Activated CD8-positive, alpha-beta memory T cell treated with anti-CD3 and anti-CD28 coated beads for 4 hours (primary cell): ENCODE measurements around the gene ZNF584.
A peak's percentile ranks its signal among the peaks of the same experiment; 100 is the strongest.
"Not testable (repeated sequence)": the region's sequence is repeated elsewhere in the genome, so short reads cannot be mapped to it uniquely, and the experiment has no call there.

ENCODE experiments used
- DNase-seq, 2 donors: peaks; one replicate each; pipeline ENCODE4 v3.0.0-alpha.2; 2020; ENCODE audit warnings: low read depth in 2 of 2

ZNF584 gene

DNA sequence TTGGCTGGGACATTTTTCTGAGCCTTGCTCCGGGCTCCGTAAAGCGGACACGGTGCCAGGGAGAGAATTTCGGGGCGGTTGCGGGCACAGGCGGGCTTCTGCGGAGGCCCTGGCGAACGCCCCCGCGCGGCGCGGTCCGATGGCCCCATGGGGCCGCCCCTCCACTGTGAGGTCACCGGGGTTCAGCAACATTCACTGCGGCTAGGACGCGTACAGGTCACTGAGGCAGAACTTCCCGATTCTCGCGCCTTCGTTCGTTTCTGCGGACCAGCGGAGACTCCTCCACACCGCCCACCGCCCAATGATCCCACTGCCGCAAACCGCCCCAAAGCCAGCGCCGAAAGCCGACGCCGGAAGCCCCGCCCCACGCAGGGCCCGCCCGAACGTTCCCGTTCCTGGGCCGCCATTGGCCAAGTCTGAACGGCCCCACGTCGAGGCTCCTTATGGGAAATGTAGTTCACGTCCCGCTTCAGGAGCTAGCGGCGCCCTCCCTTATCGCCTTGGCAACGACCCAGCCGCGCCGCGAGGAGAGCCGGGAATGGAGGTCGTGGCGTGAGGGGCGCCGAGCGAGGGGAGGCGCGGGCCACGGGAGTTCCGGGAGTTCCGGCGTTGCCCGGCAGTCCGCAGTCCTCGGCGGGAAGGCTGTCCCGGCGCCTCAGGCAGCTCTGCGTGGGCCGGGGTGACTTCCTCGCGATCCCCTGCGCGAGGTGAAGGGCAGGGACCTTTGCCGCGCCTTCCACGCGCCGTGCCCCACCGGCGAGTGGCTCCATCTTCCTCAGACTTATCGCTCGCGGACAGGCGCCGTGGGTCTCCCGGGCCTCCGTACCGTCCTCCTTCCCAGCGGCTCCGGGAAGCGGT, at the start of gene ZNF584:
TSS of gene ZNF584 (plus strand) at position 498 of the 858 bp plus-strand sequence. CDS start 499 bp downstream, outside the sequence.
- peak; percentile 90 to 92 for DNase-seq

DNA sequence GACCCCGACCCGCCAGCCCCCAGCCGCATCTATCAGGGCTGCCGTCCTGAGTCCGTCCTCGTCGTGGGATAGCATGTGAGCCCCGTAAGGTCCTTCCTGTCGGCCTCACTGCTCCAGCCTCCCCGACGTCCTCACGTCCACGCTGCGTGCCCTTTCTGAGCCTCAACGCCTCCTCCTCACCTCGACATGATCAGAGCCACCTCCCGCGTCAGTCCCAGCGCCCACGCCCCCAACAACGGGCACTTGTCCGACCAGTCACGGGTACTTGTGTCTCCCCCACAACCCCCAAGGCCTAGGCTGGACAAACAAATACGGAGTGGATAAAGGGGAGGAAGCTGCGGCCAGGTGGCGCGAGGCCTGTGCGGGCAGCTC, 46.6 kb upstream of the ZNF584 start:
- no peak for DNase-seq

DNA sequence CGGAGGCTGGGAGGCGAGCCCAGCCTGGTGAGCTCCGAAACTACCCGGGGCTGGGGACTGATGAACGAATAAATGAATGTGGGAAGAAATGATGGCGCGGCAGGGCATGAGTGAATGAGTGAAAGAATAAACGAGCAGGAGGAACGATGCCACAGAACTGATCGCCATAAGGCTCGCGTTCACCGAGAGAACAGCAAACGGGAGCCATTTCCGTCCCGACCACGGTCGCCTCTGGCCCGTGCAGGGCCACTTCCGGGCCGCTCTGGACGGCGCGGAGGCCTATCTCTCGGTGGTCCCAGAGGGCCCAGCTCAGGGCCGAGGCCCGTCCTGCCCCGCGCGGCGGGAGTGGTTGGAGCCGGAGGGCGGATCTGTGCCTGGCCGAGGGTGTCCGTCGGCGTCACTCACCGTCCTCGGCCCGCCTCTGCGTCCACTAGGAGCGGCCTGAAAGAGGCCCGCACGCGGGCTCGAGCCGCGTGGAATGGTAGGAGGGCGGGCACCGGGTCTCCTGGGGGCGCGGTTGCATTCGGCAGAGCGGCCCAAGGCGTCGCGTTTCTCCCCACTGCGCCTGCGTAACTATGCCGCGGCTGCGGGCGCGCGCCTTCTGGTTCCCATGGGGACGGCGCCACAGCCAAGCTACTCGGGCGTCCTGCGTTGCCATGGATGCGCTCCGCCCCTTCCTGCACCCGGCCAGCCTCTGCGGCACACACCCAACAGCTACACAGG, 46.0 kb upstream of the ZNF584 start, which contains the start of gene ZNF497:
TSS of gene ZNF497 (minus strand) at position 480 of the 723 bp plus-strand sequence. CDS start 5,116 bp downstream, outside the sequence.
- peak; percentile 94 to 95 for DNase-seq

DNA sequence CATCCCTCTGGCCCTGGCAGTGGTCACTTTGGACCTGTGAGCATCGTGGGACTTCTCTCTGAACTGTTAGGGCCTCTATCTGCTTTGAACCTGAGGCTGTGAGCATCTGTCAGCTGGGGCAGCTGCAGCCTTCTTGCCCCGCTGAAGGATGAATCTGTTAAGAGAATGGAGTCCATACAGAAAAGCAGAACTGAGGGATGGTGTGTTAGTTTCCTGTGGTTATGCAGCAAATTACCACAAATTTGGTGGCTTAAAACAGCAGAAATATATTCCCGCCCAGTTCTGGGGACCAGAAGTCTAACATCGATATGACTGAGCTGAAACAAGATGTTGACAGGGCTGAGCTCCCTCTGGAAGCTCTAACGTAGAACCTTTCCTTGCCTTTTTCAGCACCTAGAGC, 44.3 kb upstream of the ZNF584 start:
- DNase-seq, result no peak

DNA sequence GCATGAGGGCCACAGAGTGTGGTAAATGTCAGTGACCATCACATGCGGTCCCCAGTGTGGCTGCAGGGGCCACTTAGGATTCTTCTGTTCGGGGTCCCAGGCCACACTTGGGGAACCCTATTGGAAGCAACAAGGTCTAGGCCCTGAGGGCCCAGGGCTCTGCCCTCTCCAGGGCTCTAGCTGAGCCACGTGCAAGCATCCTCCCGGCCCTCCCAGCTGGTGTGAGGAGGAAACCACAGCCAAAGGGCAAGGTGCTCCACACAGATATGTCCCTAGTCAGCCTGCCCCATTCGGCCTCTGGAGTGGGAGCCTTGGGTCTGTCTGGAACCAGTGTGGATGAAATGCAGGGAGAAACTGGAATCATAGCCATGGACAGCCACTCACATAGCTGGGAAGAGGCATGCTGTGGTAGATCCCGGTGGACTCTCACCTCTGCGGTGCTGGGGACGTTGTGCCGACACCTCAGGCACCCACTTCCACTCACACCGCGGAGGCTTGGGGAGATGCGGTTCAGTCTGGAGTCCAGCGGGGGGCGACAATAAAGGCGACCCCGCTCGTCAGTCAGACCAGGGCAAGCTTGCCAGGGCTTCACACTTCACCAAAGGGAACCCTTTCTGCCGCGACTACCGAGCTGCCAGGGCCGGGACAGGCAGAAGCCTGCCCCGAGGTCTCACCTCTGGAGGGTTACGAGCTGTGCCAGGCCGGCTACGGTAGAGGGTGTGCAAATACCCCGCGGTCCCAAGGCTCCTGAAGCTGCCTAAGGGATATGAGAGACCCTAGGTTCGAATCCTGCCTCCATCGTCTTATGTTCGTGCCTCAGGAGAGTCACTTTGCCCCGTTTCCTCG, 41.6 kb upstream of the ZNF584 start:
- no peak for DNase-seq

DNA sequence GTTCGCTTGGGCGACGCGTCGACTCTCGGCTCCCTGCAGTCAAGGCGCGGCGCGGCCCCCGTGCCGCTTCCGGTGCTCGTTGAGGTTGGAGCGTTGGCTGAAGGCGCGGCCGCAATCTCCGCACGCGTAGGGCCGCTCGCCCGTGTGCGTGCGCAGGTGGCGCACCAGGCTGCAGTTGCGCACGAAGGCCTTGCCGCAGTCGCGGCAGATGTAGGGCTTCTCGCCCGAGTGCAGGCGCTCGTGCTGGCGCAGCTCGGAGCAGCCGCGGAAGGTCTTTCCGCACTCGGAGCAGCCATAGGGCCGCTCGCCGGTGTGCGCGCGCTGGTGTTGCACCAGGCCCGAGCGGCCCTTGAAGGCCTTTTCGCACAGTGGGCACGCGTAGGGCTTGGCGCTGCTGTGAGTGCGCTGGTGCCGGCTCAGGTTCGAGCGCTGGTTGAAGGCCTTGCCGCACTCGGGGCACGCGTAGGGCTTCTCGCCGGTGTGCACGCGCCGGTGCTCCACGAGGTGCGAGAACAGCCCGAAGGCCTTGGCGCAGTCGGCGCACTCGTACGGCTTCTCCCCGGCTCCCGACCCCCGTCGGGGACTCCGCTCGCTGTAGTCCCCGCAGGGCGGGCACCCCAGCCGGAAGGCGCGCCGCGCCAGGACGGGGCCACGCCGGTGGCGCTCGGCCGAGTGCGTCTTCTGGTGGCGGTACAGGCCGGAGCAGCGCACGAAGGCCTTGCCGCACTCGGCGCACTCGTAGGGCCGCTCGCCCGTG, 40.6 kb upstream of the ZNF584 start:
- DNase-seq, result no peak

DNA sequence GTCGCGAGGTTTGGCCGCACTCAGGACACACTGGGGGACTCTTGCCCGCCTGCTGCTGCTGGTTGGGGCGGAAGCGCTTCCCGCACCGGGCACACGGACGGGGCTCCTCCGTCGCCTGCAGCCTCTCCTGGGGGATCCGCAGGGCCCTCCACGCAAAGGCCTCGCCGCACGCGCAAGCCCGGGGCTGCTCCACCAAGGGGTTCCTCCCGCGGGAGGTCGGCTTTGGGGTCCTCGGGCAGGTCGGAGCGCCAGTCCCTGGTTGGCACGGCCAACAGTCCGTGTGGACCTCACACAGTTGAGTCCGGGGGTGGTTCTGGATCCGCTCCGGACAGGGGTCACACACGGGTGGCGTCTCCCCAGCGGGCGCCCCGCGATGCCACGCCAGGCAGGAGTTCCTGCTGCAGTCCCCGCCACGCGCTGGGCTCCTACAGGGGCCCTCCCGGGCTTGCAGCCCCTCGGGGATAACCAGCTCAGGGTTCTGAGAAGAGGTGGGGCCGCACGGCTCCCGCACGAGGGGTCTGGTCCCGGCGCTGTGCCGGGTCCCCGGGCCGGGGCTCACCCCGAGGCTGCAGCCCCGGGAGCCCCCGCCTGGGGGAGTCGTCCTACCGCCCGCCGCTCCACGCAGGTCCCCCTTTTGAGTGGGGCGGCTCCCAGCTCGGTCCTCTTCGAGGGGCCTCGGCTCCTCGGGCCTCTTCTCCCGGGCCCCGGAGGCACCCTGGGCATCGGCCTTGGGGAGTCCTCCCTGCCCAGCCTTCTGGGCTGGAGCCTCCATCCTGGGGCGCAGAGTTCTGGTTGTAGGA, 39.7 kb upstream of the ZNF584 start:
- no peak for DNase-seq

DNA sequence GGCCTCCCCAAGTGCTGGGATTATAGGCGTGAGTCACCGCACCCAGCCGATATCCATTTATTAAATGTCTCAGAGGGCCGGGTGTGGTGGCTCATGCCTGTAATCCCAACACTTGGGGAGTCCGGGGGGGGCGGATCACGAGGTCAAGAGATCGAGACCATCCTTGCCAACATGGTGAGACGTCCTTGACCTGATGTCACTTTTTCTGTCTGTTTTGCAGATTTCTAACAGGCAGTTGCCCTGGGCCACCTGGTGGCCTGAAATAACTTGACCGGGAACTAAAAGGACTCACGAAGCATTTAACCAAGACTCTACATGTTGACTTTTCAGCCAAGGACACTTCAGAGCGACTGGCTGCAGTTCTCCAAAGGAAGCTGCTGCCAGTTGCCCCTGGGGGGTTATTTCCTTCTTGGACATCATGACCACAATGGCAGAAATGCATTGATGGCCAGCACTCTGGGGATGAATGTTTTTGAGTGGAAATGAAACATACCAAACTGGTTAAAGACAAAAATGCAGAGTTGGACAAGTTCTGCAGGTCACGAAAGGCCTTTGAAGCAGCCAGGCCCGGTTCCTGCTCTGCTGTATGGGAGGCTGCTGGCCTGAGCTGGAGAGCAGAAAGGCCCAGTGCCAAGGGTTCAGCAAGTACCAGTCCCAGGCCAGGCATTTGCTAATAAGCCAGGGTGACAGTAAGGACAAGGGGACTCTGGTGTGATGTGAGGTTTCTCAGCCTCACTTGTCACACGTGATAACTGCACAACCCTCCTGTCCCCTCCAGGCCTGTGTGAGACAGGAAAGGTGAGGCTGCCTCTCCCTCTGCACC, 35.9 kb upstream of the ZNF584 start:
- DNase-seq, result no peak

DNA sequence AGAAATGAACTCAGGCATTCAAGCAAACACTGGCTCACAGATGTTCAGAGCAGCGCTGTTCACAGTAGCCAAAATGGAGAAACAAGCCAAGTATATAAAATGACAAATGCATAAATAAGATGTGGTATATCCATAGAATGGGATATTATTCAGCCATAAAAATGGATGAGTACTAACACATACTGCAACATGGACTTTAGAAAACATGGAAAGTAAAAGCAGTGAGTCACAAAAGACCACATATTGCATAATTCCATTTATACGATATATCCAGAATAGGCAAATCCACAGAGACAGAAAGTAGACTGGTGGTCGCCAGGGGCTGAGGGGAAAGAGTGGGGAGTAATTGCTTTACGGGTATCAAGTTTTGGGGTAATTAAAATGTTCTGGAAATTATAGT, 34.2 kb upstream of the ZNF584 start:
- no peak for DNase-seq

DNA sequence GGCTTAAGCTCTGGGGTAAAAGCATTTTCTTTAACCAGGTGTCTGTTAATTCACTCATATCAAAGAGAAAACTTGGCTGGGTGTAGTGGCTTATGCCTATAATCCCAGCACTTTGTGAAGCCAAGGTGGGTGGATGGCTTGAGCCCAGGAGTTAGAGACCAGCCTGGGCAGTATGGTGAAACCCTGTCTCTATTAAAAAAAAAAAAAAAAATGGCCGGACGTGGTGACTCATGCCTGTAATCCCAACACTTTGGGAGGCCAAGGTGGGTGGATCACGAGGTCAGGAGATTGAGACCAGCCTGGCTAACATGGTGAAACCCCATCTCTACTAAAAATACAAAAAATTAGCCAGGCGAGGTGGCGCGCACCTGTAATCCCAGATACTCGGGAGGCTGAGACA, 31.7 kb upstream of the ZNF584 start:
- DNase-seq, result not testable (repeated sequence)

DNA sequence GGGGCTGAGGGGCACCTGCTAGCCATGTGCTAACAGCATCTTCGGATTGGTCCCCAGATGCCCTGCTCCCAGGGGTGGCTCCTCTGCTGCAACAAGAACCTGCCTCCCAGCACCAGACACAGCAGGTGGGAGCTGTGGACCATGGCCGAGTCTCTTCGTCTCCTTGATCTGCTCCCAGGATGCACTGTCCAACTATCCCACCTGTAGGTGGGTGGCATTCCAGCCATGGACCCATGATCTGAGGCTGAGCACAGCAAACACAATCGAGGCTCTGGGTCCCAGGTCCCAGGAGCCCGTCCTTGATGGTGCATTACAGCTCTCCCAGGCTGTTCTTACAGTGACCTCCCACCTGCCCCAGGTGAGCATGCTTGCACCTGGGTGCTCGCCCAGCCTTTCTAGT, 29.2 kb upstream of the ZNF584 start:
- DNase-seq, result no peak

DNA sequence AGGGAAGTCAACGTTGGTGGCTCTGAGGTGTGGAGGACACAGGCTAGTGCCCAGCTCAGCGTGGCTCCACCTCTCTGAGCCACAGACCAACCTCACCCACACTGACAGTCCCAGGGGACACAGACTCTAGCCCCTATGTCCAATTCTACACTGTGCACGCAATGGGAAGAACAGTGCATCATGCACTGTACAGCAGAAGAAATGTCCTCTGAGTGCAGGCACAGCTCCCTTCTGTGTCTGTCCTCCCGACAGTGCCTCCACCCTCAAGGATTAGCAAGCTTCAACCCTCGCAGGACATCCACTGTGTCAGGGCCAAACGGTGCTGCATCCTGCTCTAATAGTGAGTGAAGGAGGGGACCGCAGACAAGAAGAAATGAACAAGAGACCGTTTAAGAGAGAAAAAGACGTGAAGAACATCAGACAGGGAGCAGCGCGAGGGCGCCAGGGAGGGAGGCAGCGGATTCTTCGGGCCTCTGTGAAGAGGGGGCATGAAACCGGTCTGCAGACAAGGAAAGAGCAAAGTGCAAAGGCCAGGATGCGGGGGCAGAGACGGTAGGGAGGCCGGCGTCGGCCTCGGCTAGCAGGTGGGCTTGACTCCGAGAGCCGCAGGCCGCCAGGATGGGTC, 28.3 kb upstream of the ZNF584 start:
- DNase-seq, result no peak

DNA sequence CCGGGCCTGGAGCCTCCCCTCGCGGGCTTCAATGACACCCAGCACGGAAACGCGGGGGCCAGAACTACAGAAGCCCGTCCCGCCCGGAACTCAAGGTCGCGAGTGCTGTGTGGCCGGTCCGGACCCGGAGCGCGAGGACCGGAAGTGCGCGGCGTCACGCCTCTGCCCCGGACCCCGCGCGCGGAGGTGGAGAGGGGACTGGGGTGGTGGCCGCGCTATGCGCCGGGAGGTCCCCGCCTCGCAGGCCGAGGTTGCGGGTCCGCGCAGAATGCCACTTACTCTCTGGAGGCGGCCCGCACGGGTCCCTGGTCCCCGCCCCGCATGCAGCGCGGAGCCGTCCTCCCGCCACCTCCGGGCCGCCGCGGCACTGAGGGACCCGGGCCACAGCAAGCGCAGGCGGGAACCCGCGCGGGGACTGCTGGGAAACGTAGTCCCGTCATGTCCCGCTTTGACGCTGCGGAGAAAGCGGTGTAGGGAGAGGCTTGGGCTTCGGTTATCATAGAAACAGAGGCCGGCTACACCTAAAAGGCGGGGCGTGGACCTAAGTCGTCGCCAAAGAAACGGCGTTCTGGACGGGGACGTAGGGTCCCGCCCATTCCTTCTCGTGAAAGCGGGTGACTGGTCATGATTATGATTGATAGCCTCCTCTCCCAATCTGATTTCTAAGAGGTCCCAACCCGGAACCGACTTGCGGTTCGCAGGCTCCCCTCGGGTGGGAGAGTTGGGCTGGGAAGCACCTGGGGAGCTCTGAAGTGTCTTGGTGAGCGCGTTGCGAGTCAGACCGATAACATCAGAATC, 27.6 kb upstream of the ZNF584 start, which contains the start of gene ZNF837:
TSS of gene ZNF837 (minus strand) at position 369 of the 798 bp plus-strand sequence. CDS start 11,698 bp downstream, outside the sequence.
- peak; percentile 90 to 99 for DNase-seq

DNA sequence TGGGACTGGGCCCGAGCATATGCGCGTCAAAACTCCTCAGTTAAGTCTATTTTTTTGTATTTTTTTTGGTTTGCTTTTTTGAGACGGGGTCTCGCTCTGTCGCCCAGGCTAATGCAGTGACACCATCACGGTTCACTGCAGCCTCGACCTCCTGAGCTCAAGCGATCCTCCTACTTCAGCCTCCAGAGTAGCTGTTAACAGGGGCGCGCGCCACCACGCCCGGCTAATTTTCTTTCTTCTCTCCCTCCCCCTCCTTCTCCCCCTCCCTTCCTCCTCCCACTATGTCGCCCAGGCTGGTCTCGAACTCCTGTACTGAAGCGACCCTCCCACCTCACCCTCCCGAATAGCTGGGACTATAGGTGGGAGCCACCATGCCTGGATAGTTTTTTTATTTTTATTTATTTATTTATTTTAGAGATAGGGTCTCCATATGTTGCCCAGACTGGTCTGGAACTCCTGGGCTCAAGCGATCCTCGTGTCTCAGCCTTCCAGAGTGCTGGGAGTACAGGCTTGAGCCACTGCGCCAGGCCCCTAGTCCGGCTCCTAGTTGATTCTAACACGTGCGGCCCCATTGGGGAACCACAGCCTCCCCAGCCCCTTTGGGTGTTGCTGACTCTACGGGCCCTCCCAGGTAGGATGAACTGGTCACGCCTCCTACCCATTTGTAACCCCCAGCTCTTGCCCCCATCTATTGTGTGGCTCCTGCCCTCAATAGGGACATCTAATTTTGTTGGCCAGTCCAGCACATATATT, 26.8 kb upstream of the ZNF584 start:
- no peak for DNase-seq

DNA sequence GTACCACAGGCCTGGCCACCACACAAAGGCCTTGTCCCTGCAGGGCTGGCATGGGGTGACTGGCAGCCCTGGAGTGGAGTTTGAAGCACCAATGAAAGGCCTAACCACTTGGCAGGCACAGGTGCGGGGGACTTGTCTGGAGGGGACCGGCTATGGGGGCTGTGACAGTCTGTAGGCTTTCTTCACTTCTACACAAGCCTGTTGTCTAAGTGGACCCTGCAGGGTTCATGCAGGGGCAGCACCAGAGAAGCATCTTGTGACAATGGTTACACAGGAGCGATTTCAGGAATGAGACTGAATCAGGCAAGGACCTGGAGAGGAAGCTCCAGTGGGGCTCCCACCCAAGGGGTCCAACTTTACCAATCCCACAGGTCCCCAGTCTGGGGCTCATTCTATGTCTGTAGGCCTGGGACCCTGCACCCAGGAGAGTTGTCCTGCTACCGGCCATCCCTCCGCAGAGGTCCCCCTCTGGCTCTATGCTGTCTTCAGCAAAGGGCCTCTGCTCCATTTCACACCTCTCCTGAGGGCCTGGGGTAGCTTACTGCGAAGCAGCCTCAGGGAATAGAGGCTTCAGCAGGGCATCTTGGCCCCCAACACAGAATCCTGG, 25.3 kb upstream of the ZNF584 start:
- no peak for DNase-seq

DNA sequence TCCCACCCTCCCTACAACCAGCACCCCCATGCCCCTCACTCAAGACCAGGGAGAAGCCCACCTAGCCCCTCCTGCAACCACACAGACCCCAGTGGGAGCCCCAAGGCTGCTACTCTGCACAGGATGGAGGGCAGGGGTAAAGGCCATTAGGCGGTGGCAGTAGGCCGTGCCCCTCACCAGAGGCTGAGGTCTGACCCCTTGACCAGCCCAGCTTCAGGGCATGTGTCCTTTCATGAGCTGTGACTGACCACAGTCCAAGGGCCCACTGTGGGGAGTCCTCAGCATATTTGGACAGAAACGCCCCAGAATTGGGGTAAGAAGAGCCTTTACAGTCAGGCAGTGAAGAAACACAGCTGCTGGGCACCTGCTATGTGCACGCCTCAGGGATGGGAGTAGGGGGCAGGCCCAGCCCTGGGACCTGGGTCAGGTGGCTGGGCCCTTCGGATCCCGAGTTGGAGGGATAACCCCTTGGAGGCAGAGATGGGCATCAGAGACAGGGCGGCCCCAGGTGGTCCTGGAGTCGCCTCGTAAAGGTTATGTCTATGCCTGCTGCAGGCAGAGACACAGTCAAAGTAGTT, 23.0 kb upstream of the ZNF584 start:
- no peak for DNase-seq
